ENCODE data around the gene TLR6.
"Not testable (repeated sequence)": the region's sequence is repeated elsewhere in the genome, so short reads cannot be mapped to it uniquely, and the experiment has no call there.

The TLR6 gene

GRCh38 chr4:38785041-38785790, 71.4 kb downstream of the TLR6 start:
- no peak for DNase-seq (ENCODE audit: low spot score)

GRCh38 chr4:38784141-38784540, 72.5 kb downstream of the TLR6 start:
- no peak for DNase-seq (ENCODE audit: low spot score)

- DNase-seq (ENCODE audit: low spot score): no peak
Measured at GRCh38 chr4:38783109-38783460, 73.5 kb downstream of the TLR6 start.

GRCh38 chr4:38782452-38783108, 74.0 kb downstream of the TLR6 start, which contains the start of gene TLR10:
TLR10 (minus strand) TSS chr4:38782990; CDS start chr4:38775590, 7,400 bp downstream.
- DNase-seq (ENCODE audit: low spot score): peak; percentile 63

- DNase-seq (ENCODE audit: low spot score): no peak
Measured at GRCh38 chr4:38781854-38782261, 74.8 kb downstream of the TLR6 start.

GRCh38 chr4:38780833-38781484, 75.7 kb downstream of the TLR6 start:
- DNase-seq (ENCODE audit: low spot score): no peak

- DNase-seq (ENCODE audit: low spot score): no peak
Measured at GRCh38 chr4:38779790-38780189, 76.8 kb downstream of the TLR6 start.

GRCh38 chr4:38777925-38778324, 78.7 kb downstream of the TLR6 start:
- DNase-seq (ENCODE audit: low spot score): not testable (repeated sequence)

- DNase-seq (ENCODE audit: low spot score): no peak
Measured at GRCh38 chr4:38775326-38775725, 81.3 kb downstream of the TLR6 start.

GRCh38 chr4:38774181-38774955, 82.2 kb downstream of the TLR6 start:
- no peak for DNase-seq (ENCODE audit: low spot score)

Data from iPS-NIHi11 (cell line).